ENCODE results near the gene STX12. TPM values are rescaled to one million over a fixed set of nuclear protein-coding genes. Genes with fewer than 3 reads are reported as not detected.
"Not testable (repeated sequence)": the region's sequence is repeated elsewhere in the genome, so short reads cannot be mapped to it uniquely, and the experiment has no call there.

STX12 gene
- total RNA-seq, 2 donors from 2014 or later, result 49.2 to 65.0 TPM

- Histone ChIP-seq H3K4me3 (no peak overlapping the region), H3K36me3 (peaks cover under 1% of the 10 kb centered on the region), H3K9ac (ENCODE audit: low read depth in 2 of 2, low read length in 2 of 2) (no peak overlapping the region), H3K4me1 (no peaks in the 10 kb centered on the region), H3K27ac (no peak overlapping the region), H3K27me3 (no peaks in the 10 kb centered on the region), H3K9me3 (no peaks in the 10 kb centered on the region)
- no peak for DNase-seq
- intact Hi-C loops (cut with DNase I), result no loop called here
- no peak for TF ChIP-seq CTCF (IDR thresholded peaks at IDR 0.05)
Measured at GRCh38 chr1:27807385-27807784, 34.4 kb downstream of the STX12 start.

GRCh38 chr1:27808131-27808530, 35.1 kb downstream of the STX12 start:
- not testable (repeated sequence) for H3K36me3 ChIP-seq, H3K4me1 ChIP-seq, DNase-seq

DNA sequence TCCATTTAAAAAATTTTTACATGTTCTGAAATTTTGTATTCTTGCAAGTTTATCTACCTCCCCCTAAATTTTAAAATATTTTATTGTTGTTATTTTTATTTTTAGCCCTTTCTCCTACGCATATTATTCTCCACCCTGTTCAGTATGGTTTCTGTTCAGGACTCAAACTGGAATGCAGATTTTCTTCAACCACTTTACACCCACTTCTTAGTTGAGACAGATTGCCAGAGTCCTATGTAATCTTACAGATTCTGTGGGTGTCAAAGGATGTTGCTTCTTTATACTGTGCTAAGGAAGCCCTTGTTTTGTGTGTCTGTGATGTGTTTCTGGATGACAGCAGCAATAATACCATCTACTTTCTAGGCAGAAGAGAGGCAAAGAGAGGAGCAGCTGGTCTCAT, 36.9 kb downstream of the STX12 start:
- no peak overlapping the region for H3K9ac ChIP-seq (ENCODE audit: low read depth in 2 of 2, low read length in 2 of 2)
- H3K4me3 ChIP-seq, result no peak overlapping the region
- intact Hi-C loops (cut with DNase I), result loop anchor here (10.0 kb wide), 1 partner anchor 135 kb away; the partner anchor contains the start of gene IFI6
- TF ChIP-seq CTCF (IDR thresholded peaks at IDR 0.05), result no peak
- H3K36me3 ChIP-seq, result peaks cover 12% of the 10 kb centered on the region
- no peaks in the 10 kb centered on the region for H3K27me3 ChIP-seq
- no peak overlapping the region for H3K27ac ChIP-seq
- no peaks in the 10 kb centered on the region for H3K9me3 ChIP-seq
- DNase-seq, result no peak
- H3K4me1 ChIP-seq, result no peaks in the 10 kb centered on the region

More at GRCh38 chr1:27808131-27808530, 35.1 kb downstream of the STX12 start:
- H3K4me3 ChIP-seq; H3K9ac ChIP-seq (ENCODE audit: low read depth in 2 of 2, low read length in 2 of 2); H3K9me3 ChIP-seq; H3K27me3 ChIP-seq; H3K27ac ChIP-seq; intact Hi-C loops (cut with DNase I): not testable (repeated sequence)

DNA sequence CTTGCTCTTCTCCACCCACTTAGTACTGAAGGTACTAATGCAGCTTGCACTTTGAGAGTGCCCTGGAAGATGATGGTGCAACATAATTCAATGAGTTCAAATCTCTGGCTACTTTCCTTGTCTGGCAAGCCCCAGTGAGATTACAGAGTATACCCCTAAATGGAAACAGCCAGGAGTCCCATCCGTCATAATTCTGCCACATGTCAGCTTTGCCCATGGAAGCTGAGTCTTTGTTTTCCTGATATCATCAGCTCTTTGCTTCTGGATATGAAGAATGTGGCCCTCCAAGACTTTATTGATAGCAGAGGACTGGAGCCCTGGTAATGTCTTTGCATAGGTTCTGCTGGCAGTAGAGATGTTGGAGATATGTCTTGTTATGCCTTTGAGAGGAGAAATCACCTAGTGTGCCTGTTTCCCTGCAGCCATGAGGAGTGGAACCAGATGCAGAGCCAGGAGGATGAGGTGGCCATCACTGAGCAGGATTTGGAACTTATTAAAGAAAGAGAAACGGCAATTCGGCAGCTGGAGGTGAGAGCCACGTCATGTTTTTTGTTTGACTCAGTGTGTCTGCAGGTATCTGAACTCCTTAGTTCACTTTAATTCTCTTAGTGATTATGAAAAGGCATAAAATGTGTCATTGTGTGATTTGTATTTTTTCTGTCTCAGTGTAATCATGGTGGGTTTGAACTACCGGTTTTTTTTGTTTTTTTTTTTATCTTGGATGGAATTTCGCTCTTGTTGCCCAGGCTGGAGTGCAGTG, 38.9 kb downstream of the STX12 start:
- Histone ChIP-seq H3K36me3 (peaks cover 12% of the 10 kb centered on the region), H3K27me3 (no peaks in the 10 kb centered on the region), H3K4me3 (no peak overlapping the region), H3K9ac (ENCODE audit: low read depth in 2 of 2, low read length in 2 of 2) (no peak overlapping the region), H3K4me1 (no peaks in the 10 kb centered on the region), H3K27ac (no peak overlapping the region), H3K9me3 (no peaks in the 10 kb centered on the region)
- no peak for DNase-seq
- TF ChIP-seq CTCF (IDR thresholded peaks at IDR 0.05), result no peak
- intact Hi-C loops (cut with DNase I), result loop anchor here (10.0 kb wide), 1 partner anchor 137 kb away; the partner anchor contains the start of gene IFI6

DNA sequence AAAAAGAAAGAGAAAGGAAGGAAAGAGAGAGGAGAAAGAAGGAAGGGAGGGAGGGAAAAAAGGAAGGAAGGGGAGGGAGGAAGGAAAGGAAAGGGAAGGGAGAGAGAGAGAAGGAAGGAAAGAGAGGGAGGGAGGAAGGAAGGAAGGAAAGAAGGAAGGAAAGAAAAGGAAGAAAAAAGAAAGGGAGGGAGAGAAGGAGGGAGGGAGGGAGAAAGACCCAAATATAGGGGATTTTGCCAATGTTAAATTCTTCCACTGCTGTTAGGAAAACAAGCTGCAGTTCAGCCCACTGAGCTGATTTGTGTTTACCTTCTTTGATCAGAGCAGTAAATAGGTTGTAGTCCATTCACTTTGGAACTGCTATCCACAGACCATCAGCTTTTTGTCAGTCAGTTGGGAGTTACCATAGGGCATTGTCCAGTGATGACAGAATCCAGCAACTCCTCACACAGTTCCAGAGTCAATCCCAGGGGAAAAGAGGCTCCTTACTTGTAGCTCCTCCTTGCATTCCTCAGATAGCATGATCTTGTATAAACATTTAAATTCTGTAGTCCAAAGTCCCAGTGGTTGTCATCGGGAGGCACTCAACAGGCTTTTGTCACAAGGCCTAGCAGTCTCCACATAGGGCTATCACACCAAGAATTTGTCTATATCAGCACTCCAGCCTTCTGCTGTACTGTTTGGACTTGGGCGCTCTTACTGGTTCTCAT, 44.1 kb downstream of the STX12 start:
- H3K27me3 ChIP-seq, result no peaks in the 10 kb centered on the region
- H3K4me3 ChIP-seq, result no peak overlapping the region
- TF ChIP-seq CTCF (IDR thresholded peaks at IDR 0.05), result no peak
- peak overlapping the region; percentile 37 for H3K27ac ChIP-seq
- intact Hi-C loops (cut with DNase I), result loop anchor here (10.0 kb wide), 1 partner anchor 142 kb away; the partner anchor contains the start of gene IFI6
- H3K36me3 ChIP-seq, result peaks cover 29% of the 10 kb centered on the region
- H3K9ac ChIP-seq (ENCODE audit: low read depth in 2 of 2, low read length in 2 of 2), result peak overlapping the region in 1 of 2 donors; percentile 8
- DNase-seq, result peak; percentile 30
- H3K4me1 ChIP-seq, result no peaks in the 10 kb centered on the region
- H3K9me3 ChIP-seq, result no peaks in the 10 kb centered on the region

Data from colonic mucosa (tissue), 4 donors.